OCI-M1 (cell line): ENCODE measurements around the gene SUPT7L.

ENCODE experiments used
- DNase-seq: peaks from one replicate; lab custom pipeline; 2025; lab: John Stamatoyannopoulos, UW

Gene SUPT7L

GRCh38 chr2:27663285-27664153 is at the start of gene SUPT7L, which contains the start of gene SLC4A1AP:
Gene SUPT7L, minus strand, starts transcription at chr2:27663614. Its CDS starts 1,422 bp downstream, at chr2:27662192.
Gene SLC4A1AP, plus strand, starts transcription at chr2:27663889. Its CDS starts 26 bp downstream, at chr2:27663915.
- peak; percentile 89 for DNase-seq

GRCh38 chr2:27713201-27713600 is 49.8 kb upstream of the SUPT7L start:
- DNase-seq = no peak

- no peak for DNase-seq
Measured at GRCh38 chr2:27712522-27712921, 49.1 kb upstream of the SUPT7L start.

- DNase-seq = no peak
Measured at GRCh38 chr2:27711804-27712203, 48.4 kb upstream of the SUPT7L start.

GRCh38 chr2:27710640-27711430 is 47.4 kb upstream of the SUPT7L start:
- no peak for DNase-seq

- DNase-seq = no peak
Measured at GRCh38 chr2:27709960-27710575, 46.7 kb upstream of the SUPT7L start.

GRCh38 chr2:27709326-27709725 is 45.9 kb upstream of the SUPT7L start:
- DNase-seq = no peak

GRCh38 chr2:27708666-27709065 is 45.3 kb upstream of the SUPT7L start:
- no peak for DNase-seq

- no peak for DNase-seq
Measured at GRCh38 chr2:27708257-27708654, 44.8 kb upstream of the SUPT7L start.

- no peak for DNase-seq
Measured at GRCh38 chr2:27707462-27708256, 44.2 kb upstream of the SUPT7L start.

- peak; percentile 28 for DNase-seq
Measured at GRCh38 chr2:27705851-27706622, 42.6 kb upstream of the SUPT7L start.

GRCh38 chr2:27704342-27704876 is 41.0 kb upstream of the SUPT7L start:
- DNase-seq = no peak

- DNase-seq = peak; percentile 95
Measured at GRCh38 chr2:27703638-27704341, 40.4 kb upstream of the SUPT7L start.

- no peak for DNase-seq
Measured at GRCh38 chr2:27702302-27702701, 38.9 kb upstream of the SUPT7L start.

- no peak for DNase-seq
Measured at GRCh38 chr2:27701676-27702075, 38.3 kb upstream of the SUPT7L start.

GRCh38 chr2:27697660-27698059 is 34.2 kb upstream of the SUPT7L start:
- DNase-seq = no peak

- no peak for DNase-seq
Measured at GRCh38 chr2:27690052-27690451, 26.6 kb upstream of the SUPT7L start.

- no peak for DNase-seq
Measured at GRCh38 chr2:27689424-27689823, 26.0 kb upstream of the SUPT7L start.

GRCh38 chr2:27687232-27687631 is 23.8 kb upstream of the SUPT7L start:
- DNase-seq = no peak

- no peak for DNase-seq
Measured at GRCh38 chr2:27685577-27685976, 22.2 kb upstream of the SUPT7L start.
